AG09319 (cell line): Measurements from ENCODE around the gene LRRC45.

Source experiments
- DNase-seq: peaks from one replicate; pipeline ENCODE4 v3.0.0-alpha.2; 2010; ENCODE audit warnings: low read depth; ENCODE audit errors: extremely low read depth
- TF ChIP-seq, protein P1 (sequence below): IDR thresholded peaks from 2 replicates; pipeline ENCODE4 v1.5.1; 2011; ENCODE audit warnings: low read depth, mild to moderate bottlenecking, inconsistent platforms, low read length, moderate library complexity

LRRC45 gene

DNA sequence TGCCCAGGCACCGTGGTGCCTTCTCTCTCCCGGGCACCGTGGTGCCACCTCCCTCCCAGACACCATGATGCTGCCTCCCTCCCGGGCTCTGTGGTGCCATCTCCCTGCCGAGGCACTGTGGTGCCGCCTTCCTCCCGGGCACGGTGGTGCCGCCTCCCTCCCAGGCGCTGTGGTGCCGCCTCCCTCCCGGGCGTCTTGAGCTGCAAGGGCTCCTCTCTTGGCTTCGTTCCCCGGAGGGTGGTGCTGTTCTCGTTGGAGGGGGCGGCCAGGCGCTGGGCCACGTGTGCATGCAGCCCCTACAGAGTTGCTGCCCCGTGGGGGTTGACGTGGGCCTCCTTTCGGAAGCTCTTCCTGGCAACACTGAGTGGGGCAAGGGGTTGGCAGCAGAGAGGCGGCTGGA, 8.7 kb upstream of the LRRC45 start:
- no peak for DNase-seq
- TF ChIP-seq, protein P1, sequence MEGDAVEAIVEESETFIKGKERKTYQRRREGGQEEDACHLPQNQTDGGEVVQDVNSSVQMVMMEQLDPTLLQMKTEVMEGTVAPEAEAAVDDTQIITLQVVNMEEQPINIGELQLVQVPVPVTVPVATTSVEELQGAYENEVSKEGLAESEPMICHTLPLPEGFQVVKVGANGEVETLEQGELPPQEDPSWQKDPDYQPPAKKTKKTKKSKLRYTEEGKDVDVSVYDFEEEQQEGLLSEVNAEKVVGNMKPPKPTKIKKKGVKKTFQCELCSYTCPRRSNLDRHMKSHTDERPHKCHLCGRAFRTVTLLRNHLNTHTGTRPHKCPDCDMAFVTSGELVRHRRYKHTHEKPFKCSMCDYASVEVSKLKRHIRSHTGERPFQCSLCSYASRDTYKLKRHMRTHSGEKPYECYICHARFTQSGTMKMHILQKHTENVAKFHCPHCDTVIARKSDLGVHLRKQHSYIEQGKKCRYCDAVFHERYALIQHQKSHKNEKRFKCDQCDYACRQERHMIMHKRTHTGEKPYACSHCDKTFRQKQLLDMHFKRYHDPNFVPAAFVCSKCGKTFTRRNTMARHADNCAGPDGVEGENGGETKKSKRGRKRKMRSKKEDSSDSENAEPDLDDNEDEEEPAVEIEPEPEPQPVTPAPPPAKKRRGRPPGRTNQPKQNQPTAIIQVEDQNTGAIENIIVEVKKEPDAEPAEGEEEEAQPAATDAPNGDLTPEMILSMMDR = no peak

DNA sequence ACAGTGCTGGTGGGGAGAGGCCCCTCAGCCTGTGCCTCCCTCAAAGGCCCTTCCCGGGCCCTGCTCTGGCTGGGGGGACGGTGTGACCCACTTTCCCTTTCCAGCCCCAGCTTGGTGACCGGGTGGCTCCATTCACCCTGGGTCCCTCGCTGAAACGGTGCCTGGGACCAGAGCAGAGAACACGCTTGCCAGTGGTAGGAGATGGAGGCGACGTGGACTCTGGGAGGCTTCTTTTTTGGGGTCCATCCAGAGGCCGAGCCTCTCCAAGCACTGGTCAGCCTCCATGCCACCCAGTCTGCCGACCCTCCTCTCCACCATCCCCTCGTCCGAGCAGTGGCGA, 8.2 kb upstream of the LRRC45 start:
- no peak for DNase-seq
- TF ChIP-seq, protein P1 = no peak

DNA sequence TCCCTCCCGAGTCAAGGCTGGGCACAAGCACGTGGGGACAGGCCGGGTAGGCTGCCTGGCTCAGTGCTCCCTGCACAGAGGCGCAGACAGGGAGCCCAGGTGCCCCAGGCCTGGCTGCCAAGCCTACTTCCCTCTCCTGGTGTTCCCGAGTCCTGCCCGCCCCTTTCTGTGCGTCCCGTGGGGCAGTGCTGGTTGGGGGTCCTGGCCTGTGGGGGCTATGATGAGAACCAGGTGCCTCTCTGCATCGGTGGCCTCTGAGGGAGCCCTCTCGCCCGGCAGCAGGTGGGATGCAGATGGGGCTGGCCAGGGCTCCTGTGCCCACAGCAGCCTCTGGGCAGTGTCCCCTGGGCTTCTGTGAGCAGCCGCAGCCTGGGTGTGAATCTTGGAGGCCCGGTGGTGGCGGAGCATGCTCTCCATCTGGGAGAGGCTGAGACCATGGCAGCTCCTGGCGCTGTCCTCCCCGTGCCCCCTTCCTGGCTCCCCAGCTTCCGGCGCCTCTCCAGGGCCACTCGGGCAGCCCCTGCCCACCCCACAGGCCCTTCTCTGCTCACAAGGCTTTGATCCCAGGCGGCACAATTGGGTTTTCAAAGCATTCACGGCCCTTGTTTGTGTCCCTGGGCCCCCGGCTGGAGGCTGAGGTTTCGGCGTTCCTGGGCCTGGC, 7.7 kb upstream of the LRRC45 start:
- no peak for DNase-seq
- TF ChIP-seq, protein P1 = no peak

DNA sequence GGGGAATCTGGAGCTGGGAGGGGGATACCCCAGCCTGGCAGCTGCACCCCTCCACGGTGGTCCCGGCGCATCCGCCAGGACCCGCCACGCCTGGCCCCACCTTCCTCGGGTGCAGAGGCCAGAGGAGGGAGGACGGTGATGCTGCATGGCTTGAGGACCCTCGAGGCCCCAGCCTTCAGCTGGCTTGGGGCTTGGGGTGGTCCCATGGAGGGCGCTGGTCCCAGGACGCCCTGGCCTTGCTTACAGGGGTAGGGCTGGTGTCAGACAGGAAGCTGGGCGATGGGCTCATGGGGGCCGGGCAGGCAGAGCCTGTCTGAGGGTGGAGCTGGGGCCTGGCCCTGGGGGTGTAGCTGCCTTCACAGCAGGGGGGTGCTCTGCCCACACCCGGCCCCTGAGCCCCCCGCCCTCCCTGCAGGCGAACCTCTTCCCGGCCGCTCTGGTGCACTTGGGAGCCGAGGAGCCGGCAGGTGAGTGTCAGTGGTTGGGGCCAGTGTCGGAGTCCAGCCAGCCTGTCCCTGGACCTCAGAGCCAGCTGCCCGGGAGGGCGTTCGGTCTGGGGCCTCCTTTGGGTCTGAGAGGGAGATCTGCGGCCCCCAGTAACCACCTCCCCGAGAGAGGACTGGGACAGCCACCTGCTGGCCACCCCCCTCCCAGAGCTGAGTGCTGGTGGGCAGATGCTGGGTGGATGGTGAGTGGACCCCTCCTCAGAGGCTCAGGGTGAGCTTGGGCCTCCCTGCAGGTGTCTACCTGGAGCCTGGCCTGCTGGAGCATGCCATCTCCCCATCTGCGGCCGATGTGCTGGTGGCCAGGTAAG, 6.8 kb upstream of the LRRC45 start:
- TF ChIP-seq, protein P1 = no peak
- DNase-seq = no peak

DNA sequence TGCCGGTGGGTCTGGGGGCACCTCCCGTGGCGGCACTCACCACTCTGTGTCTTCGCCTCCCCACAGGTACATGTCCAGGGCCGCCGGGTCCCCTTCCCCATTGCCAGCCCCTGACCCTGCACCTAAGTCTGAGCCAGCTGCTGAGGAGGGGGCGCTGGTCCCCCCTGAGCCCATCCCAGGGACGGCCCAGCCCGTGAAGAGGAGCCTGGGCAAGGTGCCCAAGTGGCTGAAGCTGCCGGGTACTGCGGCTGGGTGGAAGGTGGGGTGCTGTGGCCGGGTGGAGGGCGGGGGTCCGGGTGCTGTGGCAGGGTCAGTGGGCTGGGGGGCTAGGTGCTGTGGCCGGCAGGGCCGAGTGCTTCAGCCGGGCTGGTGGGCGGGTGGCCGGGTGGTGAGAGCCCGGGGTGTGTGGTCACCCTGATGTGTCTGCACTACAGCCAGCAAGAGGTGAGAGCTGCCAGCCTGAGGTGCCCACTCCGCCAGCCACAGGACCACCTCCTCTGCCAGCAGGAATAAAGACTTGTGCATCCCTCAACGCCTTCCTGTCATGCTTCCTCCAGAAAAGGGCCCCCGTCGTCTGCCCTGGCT, 6.1 kb upstream of the LRRC45 start:
- TF ChIP-seq, protein P1 = no peak
- DNase-seq = no peak

DNA sequence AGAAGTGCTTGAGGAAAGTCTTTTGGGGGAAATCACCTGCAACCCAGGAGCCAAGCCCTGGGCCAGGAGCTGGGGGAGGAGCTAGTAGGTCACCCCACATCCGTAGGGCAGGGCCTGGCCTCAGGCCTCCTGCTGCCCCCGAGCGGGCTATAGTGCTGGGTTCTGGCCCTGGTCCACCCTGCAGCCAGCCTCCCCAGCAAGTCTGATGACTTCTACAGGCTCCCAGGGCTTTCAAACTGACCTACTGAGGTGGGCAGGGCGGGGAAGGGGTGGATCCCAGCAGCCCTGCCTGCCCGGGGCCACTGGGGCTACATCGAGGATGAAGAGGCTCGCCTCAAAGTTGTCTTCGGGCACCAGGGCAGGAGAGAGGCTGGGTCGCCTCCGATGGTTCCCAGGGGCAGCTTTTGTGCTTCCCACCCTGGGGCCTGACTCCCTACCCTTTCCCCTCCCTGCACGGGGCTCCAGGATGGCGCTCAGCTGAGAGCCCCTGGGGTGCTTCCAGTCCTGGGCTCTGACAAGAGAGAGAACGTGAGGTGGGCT, 5.4 kb upstream of the LRRC45 start:
- no peak for DNase-seq
- TF ChIP-seq, protein P1 = no peak
